SK-N-SH (cell line): Measurements from ENCODE around the gene LAPTM4A. TPM values are rescaled to one million over a fixed set of nuclear protein-coding genes. Genes with fewer than 3 reads are reported as not detected.

Experiments used
- CTCF ChIA-PET: fragments of 300-600, 350-600 bp; formaldehyde crosslinking; extraction: SDS; loops from one replicate; lab custom pipeline; 2021; lab: Yijun Ruan, JAX
- POLR2A ChIA-PET: fragments of 350-600 bp; sonication (Branson Sonifier 250); formaldehyde crosslinking; extraction: SDS; loops from one replicate; lab custom pipeline; 2020; ENCODE audit warnings: antibody characterized with exemption, inconsistent platforms; lab: Yijun Ruan, JAX
- DNase-seq: peaks from one replicate; pipeline ENCODE4 v3.0.0; 2012
- H2AFZ ChIP-seq: fragments of 200-600 bp; sonication (generic); 2 replicates; pipeline ENCODE4 v1.8.1; 2016; ENCODE audit warnings: antibody characterized with exemption, mild to moderate bottlenecking, low read depth
- H3F3A ChIP-seq: fragments of 200-600 bp; sonication (generic); replicated peaks from 2 replicates; pipeline ENCODE3; 2016; ENCODE audit warnings: antibody characterized with exemption, mild to moderate bottlenecking; ENCODE audit not compliant: insufficient read depth
- H3K27ac ChIP-seq, 2 experiments: fragments of 200-500 bp in 1 of 2; fragments of 200-600 bp in 1 of 2; sonication (Bioruptor generic) in 1 of 2; sonication (generic), shearing (Covaris generic) in 1 of 2; 2 replicates each; pipeline versions ENCODE4 v1.5.1 to v1.6.1; 2014 to 2016; ENCODE audit warnings: low read depth in 2 of 2, inconsistent platforms in 1 of 2, low read length in 1 of 2, mild to moderate bottlenecking in 1 of 2, mixed read lengths in 1 of 2
- H3K27me3 ChIP-seq: fragments of 200-600 bp; sonication (generic), shearing (Covaris generic); 2 replicates; pipeline ENCODE4 v1.6.1; 2016; ENCODE audit warnings: mixed run types; ENCODE audit not compliant: insufficient read depth
- H3K36me3 ChIP-seq, 2 experiments: fragments of 200-500 bp in 1 of 2; fragments of 200-600 bp in 1 of 2; sonication (Bioruptor generic) in 1 of 2; sonication (generic) in 1 of 2; replicated peaks in 1 of 2; 2 replicates each; pipeline versions ENCODE3 to v1.5.1; 2014 to 2016; ENCODE audit warnings: low read length in 1 of 2, mild to moderate bottlenecking in 1 of 2; ENCODE audit not compliant: insufficient read depth in 2 of 2, control insufficient read depth in 1 of 2
- H3K4me1 ChIP-seq, 2 experiments: fragments of 200-500 bp in 1 of 2; fragments of 200-600 bp in 1 of 2; sonication (Bioruptor generic) in 1 of 2; sonication (generic), shearing (Covaris generic) in 1 of 2; 2 replicates each; pipeline versions ENCODE4 v1.5.1 to v1.6.1; 2014 to 2016; ENCODE audit warnings: low read depth in 1 of 2, low read length in 1 of 2, mixed run types in 1 of 2; ENCODE audit not compliant: insufficient read depth in 2 of 2, control insufficient read depth in 1 of 2
- H3K4me2 ChIP-seq: fragments of 200-600 bp; sonication (generic), shearing (Covaris generic); 2 replicates; pipeline ENCODE4 v1.6.1; 2017; ENCODE audit warnings: mixed run types
- H3K4me3 ChIP-seq, 2 experiments: fragments of 200-500 bp in 1 of 2; fragments of 200-600 bp in 1 of 2; sonication (Bioruptor generic) in 1 of 2; sonication (generic), shearing (Covaris generic) in 1 of 2; 2 replicates each; pipeline versions ENCODE4 v1.5.1 to v1.8.1; 2014 to 2016; ENCODE audit warnings: low read depth in 2 of 2, inconsistent platforms in 1 of 2, low read length in 1 of 2, mild to moderate bottlenecking in 1 of 2, mixed read lengths in 1 of 2, moderate library complexity in 1 of 2
- H3K79me2 ChIP-seq: fragments of 200-600 bp; sonication (generic); 2 replicates; pipeline ENCODE4 v1.8.1; 2017; ENCODE audit warnings: mild to moderate bottlenecking; ENCODE audit not compliant: insufficient read depth
- H3K9ac ChIP-seq: fragments of 200-600 bp; sonication (generic); 2 replicates; pipeline ENCODE4 v1.6.1; 2017; ENCODE audit warnings: mixed run types
- H3K9me2 ChIP-seq: fragments of 200-600 bp; sonication (generic); 2 replicates; pipeline ENCODE4 v1.6.1; 2017; ENCODE audit warnings: mixed run types
- H3K9me3 ChIP-seq: fragments of 200-600 bp; sonication (generic); 2 replicates; pipeline ENCODE4 v1.6.1; 2017; ENCODE audit warnings: mixed run types, mild to moderate bottlenecking, moderate library complexity
- H4K20me1 ChIP-seq: fragments of 200-600 bp; sonication (generic); 2 replicates; pipeline ENCODE4 v1.6.1; 2017; ENCODE audit warnings: mild to moderate bottlenecking, mixed run types; ENCODE audit not compliant: insufficient read depth
- CHD2 ChIP-seq: fragments of 150-350 bp; IDR thresholded peaks from 2 replicates; pipeline ENCODE4 v1.6.1; 2018; ENCODE audit warnings: low read length; ENCODE audit not compliant: partially characterized antibody
- EP300 ChIP-seq, 2 experiments: IDR thresholded peaks; 2 replicates each; pipeline versions ENCODE4 v1.4.0 to v1.6.1; 2012; ENCODE audit warnings: borderline replicate concordance in 1 of 2, low read depth in 1 of 2, low read length in 1 of 2
- EZH2phosphoT487 ChIP-seq: fragments of 200-600 bp; sonication (generic); IDR thresholded peaks from 2 replicates; pipeline ENCODE4 v1.6.1; 2017; ENCODE audit warnings: low read depth, mixed run types, mild to moderate bottlenecking, antibody characterized with exemption, moderate library complexity, borderline replicate concordance
- FOSL2 ChIP-seq: IDR thresholded peaks from 2 replicates; pipeline ENCODE4 v1.4.0; 2012; ENCODE audit warnings: low read depth, mild to moderate bottlenecking, moderate library complexity, borderline replicate concordance
- FOXM1 ChIP-seq: IDR thresholded peaks from 2 replicates; pipeline ENCODE4 v1.4.0; 2012; ENCODE audit warnings: low read depth, mild to moderate bottlenecking
- JUND ChIP-seq: IDR thresholded peaks from 2 replicates; pipeline ENCODE4 v1.4.0; 2012
- MXI1 ChIP-seq: IDR thresholded peaks from 2 replicates; pipeline ENCODE4 v1.6.1; 2012; ENCODE audit warnings: mild to moderate bottlenecking, low read depth, low read length, improper control_type of control experiment
- NFIC ChIP-seq: IDR thresholded peaks from 2 replicates; pipeline ENCODE4 v1.4.0; 2012; ENCODE audit warnings: borderline replicate concordance
- NRF1 ChIP-seq: IDR thresholded peaks from 2 replicates; pipeline ENCODE4 v1.6.1; 2012; ENCODE audit warnings: low read depth, mild to moderate bottlenecking, low read length
- RCOR1 ChIP-seq: fragments of 150-350 bp; IDR thresholded peaks from 2 replicates; pipeline ENCODE4 v1.6.1; 2017; ENCODE audit warnings: antibody characterized with exemption, low read length
- RFX5 ChIP-seq: IDR thresholded peaks from 2 replicates; pipeline ENCODE4 v1.6.1; 2012; ENCODE audit warnings: mild to moderate bottlenecking, improper control_type of control experiment, low read length
- RXRA ChIP-seq: IDR thresholded peaks from 2 replicates; pipeline ENCODE4 v1.4.0; 2012; ENCODE audit warnings: low read depth, mild to moderate bottlenecking, borderline replicate concordance
- SIN3A ChIP-seq: IDR thresholded peaks from 2 replicates; pipeline ENCODE4 v1.6.1; 2012; ENCODE audit warnings: low read depth, mild to moderate bottlenecking, low read length, moderate library complexity, borderline replicate concordance
- SMC3 ChIP-seq: IDR thresholded peaks from 2 replicates; pipeline ENCODE4 v1.6.1; 2012; ENCODE audit warnings: low read depth, low read length, improper control_type of control experiment
- TAF1 ChIP-seq: IDR thresholded peaks from 2 replicates; pipeline ENCODE4 v1.6.1; 2012; ENCODE audit warnings: low read depth, mild to moderate bottlenecking, low read length, moderate library complexity, borderline replicate concordance
- TCF12 ChIP-seq: IDR thresholded peaks from 2 replicates; pipeline ENCODE4 v1.4.0; 2012
- YY1 ChIP-seq: IDR thresholded peaks from 2 replicates; pipeline ENCODE4 v1.4.0; 2012; ENCODE audit warnings: low read depth, mild to moderate bottlenecking
- WGBS: methylation state at CpG from one replicate; pipeline ENCODE4 v1.1.6; 2017; ENCODE audit warnings: low lambda C conversion rate; 5-methylcytosine and 5-hydroxymethylcytosine counted together
- polyA plus RNA-seq, 3 experiments: library from polyadenylated mRNA; depleted of rRNA; stranded (reverse); fragments of >200 nt; gene quantifications; 2 replicates each; pipeline ENCODE4 v1.2.3, GENCODE V29; 2012
- TF ChIP-seq, protein P1 (sequence below): IDR thresholded peaks from 2 replicates; pipeline ENCODE4 v1.6.1; 2012; ENCODE audit warnings: mild to moderate bottlenecking, low read depth, low read length, moderate library complexity
- TF ChIP-seq, protein P2 (sequence below): IDR thresholded peaks from 2 replicates; pipeline ENCODE4; 2012
- TF ChIP-seq, protein P3 (sequence below): fragments of 150-350 bp; IDR thresholded peaks from 2 replicates; pipeline ENCODE4 v1.6.1; 2016; ENCODE audit warnings: mild to moderate bottlenecking, low read depth, low read length
- TF ChIP-seq, protein P4 (sequence below): IDR thresholded peaks from 2 replicates; pipeline ENCODE4 v1.4.0; 2012; ENCODE audit warnings: low read depth, borderline replicate concordance
- TF ChIP-seq, protein P5 (sequence below): fragments of 150-350 bp; IDR thresholded peaks from 2 replicates; pipeline ENCODE4 v1.6.1; 2017; ENCODE audit warnings: antibody characterized with exemption, low read length, low read depth, borderline replicate concordance
- TF ChIP-seq, protein P6 (sequence below): IDR thresholded peaks from 2 replicates; pipeline ENCODE4 v1.4.0; 2012; ENCODE audit warnings: low read depth

The LAPTM4A gene
- polyA plus RNA-seq, 1 of the 3 experiments (the other 2 are of a cell fraction) = 306 TPM

DNA sequence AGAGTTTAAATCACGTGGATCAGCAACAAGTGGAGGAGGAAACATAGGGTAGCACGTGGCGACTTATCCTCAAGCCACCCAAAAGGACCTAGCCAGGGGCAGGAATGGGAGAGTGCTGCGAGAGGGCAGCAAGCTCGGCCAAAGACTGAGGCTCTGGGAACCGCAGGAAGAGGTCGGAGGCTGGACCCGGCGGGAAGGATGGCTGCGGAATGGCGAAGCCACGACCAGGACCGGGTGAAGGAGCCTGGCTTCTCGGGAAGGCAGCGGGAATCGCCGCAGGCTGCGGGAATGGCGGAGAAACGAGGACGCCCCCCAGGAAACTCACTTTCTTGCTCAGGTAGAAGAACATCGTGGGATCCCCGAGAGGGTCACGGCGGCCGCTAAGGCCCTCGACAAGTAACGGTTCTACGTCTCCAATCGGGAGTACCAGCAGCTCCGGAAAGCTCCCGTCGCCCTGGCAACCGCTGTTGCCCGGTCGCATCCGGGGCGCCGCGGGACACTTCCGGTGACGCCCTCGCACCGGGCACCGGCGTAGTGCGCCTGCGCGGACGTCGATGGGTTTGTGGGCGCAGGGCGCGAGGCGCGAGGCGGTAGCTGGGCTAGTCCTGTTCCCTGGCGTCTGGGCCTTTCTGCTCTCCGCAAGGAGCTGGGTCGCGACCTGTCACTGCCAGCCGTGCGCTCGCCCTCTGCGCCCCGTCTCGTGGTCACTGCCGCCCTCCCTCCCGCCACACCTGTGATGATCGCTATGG lies 61.6 kb downstream of the LAPTM4A start, which contains the start of gene WDR35:
Gene WDR35, minus strand, starts transcription at position 439 of the 749 bp plus-strand sequence. Its CDS starts 90 bp downstream, at position 349.
- CTCF ChIA-PET = interaction anchor here (1.0 to 3.2 kb wide), 9 partner anchors 10 to 336 kb away, joined by 3 to 23 read pairs (median 4); no protein-coding TSS in a partner anchor
- Histone ChIP-seq H3K9me2 (no peaks in the 10 kb centered on the region), H2AFZ (peak within 1 kb of the TSS; percentile 99), H3K4me1 (peaks cover 14 to 27% of the 10 kb centered on the region in 2 experiments; a peak in 3 of 4 replicates), H3K4me2 (peak within 1 kb of the TSS; percentile 89), H4K20me1 (no peaks in the 10 kb centered on the region), H3K27ac (peak within 1 kb of the TSS; percentile 79 to 95), H3F3A (peaks cover 8% of the 10 kb centered on the region), H3K9ac (peak within 1 kb of the TSS; percentile 81), H3K27me3 (no peaks in the 10 kb centered on the region), H3K9me3 (no peaks in the 10 kb centered on the region), H3K36me3 (peaks cover 8 to 23% of the 10 kb centered on the region in 2 experiments), H3K4me3 (peak within 1 kb of the TSS; percentile 84 to 100), H3K79me2 (peaks cover 36% of the 10 kb centered on the region; the same call in 1 of the 2 replicates)
- WGBS = under 1% methylated on average over 59 of the region's 70 CpGs
- DNase-seq = peak; percentile 100
- POLR2A ChIA-PET = interaction anchor here (0.6 to 2.4 kb wide), 11 partner anchors 10 to 121 kb away, joined by 3 to 9 read pairs (median 3); partner anchors contain the start of gene LAPTM4A
- TF ChIP-seq NRF1 (peak; percentile 65; the same call in 1 of the 2 replicates), RCOR1 (peak; percentile 23; the same call in 1 of the 2 replicates), RXRA (no peak), RFX5 (peak; percentile 79), TCF12 (no peak), NFIC (no peak), FOSL2 (no peak), FOXM1 (no peak), TAF1 (peak; percentile 79), MXI1 (peak; percentile 98), EP300 (IDR thresholded peaks at IDR 0.05; ENCODE audit: borderline replicate concordance in 1 of 2, low read depth in 1 of 2, low read length in 1 of 2) (no peak), YY1 (peak; percentile 69), CHD2 (peak; percentile 77), JUND (no peak), SIN3A (peak; percentile 90), EZH2phosphoT487 (no peak), SMC3 (no peak)
- TF ChIP-seq, protein P1, sequence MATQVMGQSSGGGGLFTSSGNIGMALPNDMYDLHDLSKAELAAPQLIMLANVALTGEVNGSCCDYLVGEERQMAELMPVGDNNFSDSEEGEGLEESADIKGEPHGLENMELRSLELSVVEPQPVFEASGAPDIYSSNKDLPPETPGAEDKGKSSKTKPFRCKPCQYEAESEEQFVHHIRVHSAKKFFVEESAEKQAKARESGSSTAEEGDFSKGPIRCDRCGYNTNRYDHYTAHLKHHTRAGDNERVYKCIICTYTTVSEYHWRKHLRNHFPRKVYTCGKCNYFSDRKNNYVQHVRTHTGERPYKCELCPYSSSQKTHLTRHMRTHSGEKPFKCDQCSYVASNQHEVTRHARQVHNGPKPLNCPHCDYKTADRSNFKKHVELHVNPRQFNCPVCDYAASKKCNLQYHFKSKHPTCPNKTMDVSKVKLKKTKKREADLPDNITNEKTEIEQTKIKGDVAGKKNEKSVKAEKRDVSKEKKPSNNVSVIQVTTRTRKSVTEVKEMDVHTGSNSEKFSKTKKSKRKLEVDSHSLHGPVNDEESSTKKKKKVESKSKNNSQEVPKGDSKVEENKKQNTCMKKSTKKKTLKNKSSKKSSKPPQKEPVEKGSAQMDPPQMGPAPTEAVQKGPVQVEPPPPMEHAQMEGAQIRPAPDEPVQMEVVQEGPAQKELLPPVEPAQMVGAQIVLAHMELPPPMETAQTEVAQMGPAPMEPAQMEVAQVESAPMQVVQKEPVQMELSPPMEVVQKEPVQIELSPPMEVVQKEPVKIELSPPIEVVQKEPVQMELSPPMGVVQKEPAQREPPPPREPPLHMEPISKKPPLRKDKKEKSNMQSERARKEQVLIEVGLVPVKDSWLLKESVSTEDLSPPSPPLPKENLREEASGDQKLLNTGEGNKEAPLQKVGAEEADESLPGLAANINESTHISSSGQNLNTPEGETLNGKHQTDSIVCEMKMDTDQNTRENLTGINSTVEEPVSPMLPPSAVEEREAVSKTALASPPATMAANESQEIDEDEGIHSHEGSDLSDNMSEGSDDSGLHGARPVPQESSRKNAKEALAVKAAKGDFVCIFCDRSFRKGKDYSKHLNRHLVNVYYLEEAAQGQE = peak; percentile 76
- TF ChIP-seq, protein P2, sequence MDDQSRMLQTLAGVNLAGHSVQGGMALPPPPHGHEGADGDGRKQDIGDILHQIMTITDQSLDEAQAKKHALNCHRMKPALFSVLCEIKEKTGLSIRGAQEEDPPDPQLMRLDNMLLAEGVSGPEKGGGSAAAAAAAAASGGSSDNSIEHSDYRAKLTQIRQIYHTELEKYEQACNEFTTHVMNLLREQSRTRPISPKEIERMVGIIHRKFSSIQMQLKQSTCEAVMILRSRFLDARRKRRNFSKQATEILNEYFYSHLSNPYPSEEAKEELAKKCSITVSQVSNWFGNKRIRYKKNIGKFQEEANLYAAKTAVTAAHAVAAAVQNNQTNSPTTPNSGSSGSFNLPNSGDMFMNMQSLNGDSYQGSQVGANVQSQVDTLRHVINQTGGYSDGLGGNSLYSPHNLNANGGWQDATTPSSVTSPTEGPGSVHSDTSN = no peak
- TF ChIP-seq, protein P3, sequence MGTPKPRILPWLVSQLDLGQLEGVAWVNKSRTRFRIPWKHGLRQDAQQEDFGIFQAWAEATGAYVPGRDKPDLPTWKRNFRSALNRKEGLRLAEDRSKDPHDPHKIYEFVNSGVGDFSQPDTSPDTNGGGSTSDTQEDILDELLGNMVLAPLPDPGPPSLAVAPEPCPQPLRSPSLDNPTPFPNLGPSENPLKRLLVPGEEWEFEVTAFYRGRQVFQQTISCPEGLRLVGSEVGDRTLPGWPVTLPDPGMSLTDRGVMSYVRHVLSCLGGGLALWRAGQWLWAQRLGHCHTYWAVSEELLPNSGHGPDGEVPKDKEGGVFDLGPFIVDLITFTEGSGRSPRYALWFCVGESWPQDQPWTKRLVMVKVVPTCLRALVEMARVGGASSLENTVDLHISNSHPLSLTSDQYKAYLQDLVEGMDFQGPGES = no peak
- TF ChIP-seq, protein P4, sequence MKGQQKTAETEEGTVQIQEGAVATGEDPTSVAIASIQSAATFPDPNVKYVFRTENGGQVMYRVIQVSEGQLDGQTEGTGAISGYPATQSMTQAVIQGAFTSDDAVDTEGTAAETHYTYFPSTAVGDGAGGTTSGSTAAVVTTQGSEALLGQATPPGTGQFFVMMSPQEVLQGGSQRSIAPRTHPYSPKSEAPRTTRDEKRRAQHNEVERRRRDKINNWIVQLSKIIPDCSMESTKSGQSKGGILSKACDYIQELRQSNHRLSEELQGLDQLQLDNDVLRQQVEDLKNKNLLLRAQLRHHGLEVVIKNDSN = peak; percentile 71
- TF ChIP-seq, protein P5, sequence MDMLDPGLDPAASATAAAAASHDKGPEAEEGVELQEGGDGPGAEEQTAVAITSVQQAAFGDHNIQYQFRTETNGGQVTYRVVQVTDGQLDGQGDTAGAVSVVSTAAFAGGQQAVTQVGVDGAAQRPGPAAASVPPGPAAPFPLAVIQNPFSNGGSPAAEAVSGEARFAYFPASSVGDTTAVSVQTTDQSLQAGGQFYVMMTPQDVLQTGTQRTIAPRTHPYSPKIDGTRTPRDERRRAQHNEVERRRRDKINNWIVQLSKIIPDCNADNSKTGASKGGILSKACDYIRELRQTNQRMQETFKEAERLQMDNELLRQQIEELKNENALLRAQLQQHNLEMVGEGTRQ = no peak
- TF ChIP-seq, protein P6, sequence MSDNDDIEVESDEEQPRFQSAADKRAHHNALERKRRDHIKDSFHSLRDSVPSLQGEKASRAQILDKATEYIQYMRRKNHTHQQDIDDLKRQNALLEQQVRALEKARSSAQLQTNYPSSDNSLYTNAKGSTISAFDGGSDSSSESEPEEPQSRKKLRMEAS = peak; percentile 96
